GM18951 (cell line): Measurements from ENCODE around the gene SEC14L3.

Source experiments
- POLR2A ChIP-seq: IDR thresholded peaks from 4 replicates; pipeline ENCODE4 v1.6.1; 2011; ENCODE audit warnings: mild to moderate bottlenecking; ENCODE audit not compliant: insufficient read length, insufficient read depth; ENCODE audit errors: extremely low read depth
- in situ Hi-C: fragments of 300-500 bp; cut with MboI; formaldehyde crosslinking; loops from one replicate; pipeline ENCODE4 v1.12.0; 2022; ENCODE audit warnings: low sequenced_read_pairs, mixed read lengths, inconsistent platforms; ENCODE audit not compliant: unreplicated experiment

The SEC14L3 gene

DNA sequence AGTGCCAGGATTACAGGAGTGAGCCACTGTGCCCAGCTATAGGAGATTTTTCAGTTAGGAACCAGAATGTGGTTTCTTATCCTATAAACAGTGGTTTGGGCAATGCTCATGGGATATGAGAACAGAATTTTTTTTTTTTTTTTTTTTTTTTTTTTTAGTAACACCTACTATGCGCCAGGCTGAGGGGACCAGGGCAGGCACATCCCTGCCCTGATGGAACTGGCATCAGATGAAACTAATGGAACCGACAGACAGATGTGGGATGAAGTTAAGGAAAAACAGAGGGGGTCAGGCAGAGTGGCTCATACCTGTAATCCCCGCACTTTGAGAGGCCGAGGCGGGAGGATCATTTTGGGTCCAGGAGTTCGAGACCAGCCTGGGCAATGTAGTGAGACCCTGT, 28.8 kb upstream of the SEC14L3 start:
- in situ Hi-C loops = no loop called here
- no peak for TF ChIP-seq POLR2A

DNA sequence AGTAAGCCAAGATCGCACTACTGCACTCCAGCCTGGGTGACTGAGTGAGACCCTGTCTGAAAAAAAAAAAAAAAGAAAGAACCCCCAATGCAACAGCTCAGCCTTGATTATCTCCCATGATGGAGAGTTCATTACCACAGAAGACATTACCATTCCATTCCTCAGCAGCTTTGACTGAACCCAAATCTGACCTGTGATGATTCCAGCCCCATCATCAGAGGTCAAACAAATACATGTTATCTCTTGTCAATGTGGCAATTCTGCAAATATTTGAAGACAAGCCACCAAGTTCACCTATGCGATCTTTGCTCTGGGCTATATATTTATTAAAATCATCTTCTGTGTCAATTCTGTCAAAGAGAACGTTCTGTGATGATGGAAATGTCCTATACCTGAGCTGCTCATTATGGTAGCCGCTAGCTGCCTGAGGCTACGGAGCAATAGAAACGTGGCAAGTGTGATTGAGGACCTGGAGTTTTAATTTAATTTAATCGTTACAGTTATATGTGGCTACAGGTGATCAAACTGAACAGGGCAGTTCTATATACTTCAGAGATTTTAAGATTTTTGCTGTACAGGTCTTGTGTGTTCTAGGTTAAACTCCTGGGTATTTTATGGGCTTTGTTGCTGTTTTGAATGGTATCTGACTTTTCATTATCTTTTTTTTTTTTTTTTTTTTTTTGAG, 25.8 kb upstream of the SEC14L3 start:
- in situ Hi-C loops = loop anchor here (25.0 kb wide), 1 partner anchor 385 kb away; no protein-coding TSS in a partner anchor

DNA sequence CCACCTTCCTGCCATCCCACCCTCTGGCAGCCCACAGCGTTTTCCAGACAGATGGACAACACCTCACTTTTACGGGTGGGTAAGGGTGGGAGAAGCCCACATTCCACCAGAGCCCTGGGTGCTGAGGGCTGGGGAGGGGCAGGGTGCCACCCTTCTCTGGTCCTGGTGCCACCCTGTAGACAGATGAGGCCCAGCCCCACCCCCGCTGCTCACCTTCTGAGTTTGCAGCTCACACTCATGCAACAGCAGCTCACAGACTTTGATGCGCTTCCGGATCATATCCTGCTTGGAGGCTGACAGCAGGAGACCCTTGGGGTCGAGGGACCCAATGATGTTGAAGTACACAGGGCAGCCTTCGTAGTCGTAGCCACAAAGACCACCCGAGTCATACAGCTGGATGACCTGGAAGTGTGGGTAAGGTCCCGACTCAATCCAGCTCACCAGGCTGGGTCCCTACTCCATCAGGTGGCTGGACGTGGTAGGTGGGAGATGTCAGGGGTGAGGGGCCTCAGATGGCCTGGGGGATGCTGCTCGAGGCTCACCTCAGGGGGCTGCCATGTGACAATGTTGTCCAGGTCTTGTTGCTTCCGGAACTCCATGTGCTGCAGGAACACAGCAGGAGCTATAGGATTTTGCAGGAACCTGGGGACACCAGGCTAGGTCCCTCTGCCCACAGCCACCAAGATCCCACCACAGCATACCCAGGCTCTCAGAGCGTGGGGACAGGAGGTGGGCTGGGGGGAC, 23.4 kb upstream of the SEC14L3 start:
- in situ Hi-C loops = loop anchor here (25.0 kb wide), 1 partner anchor 383 kb away; no protein-coding TSS in a partner anchor
- TF ChIP-seq POLR2A = no peak

More for the DNA sequence above, 25.8 kb upstream of the SEC14L3 start:
- TF ChIP-seq POLR2A = no peak

DNA sequence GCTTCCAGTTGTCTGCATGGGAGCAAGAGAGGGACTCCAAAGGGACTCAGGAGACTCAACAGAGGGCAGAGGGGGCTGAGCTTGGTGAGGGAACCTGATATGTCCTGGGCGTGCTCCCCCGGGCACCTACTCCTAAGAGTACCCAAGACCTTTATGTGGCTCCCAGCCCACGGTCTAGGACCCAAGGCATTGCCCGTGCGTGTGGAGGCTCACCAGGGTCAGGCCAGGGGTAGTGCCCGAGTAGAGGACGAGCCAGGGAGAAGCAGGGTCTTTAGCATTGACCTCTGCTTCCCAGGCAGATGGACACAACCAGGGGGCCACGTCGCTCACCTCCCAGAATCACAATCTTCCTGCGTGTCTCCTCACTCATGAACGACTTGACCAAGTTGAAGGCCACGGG, 20.3 kb upstream of the SEC14L3 start:
- TF ChIP-seq POLR2A = no peak
- in situ Hi-C loops = loop anchor here (25.0 kb wide), 1 partner anchor 380 kb away; no protein-coding TSS in a partner anchor

DNA sequence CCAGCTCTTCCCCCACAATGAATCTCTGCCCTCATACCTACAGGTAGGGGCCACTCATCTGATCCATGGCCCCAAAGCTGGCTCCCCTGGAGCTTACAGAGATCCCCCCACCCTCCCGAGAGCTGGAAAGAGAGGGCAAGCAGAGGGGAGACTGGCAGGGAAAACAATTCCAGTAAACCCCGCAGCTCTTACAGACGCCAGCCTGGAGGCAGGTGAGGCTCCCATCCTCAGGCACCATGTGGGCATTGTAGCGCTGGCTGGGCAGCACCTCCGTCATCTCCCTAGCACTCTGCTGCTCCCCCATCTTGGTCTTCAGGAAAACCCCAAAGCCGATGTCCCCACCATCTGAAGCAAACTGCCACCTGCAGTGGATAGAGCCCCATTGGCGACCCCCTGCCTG, 19.6 kb upstream of the SEC14L3 start:
- no peak for TF ChIP-seq POLR2A
- in situ Hi-C loops = loop anchor here (25.0 kb wide), 1 partner anchor 379 kb away; no protein-coding TSS in a partner anchor

DNA sequence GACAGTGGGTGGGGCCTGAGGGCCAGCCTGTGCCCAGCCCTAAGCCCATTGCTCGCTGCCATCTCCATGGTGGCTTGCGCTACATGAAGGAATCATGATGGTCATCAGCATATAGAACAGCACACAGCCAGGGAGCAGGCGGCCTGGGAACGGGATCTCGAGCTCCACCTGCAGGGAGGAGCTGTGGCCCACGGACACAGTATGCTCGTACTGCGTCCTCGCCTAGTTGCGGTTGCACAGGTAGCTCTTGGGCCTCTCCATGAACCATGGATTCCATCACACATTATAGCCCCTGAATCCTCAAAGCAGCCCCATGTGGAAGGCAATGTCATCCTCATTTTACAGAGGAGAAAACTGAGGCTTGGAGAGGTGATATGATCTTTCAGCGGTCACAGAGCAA, 18.6 kb upstream of the SEC14L3 start:
- in situ Hi-C loops = loop anchor here (25.0 kb wide), 1 partner anchor 378 kb away; no protein-coding TSS in a partner anchor
- TF ChIP-seq POLR2A = no peak

DNA sequence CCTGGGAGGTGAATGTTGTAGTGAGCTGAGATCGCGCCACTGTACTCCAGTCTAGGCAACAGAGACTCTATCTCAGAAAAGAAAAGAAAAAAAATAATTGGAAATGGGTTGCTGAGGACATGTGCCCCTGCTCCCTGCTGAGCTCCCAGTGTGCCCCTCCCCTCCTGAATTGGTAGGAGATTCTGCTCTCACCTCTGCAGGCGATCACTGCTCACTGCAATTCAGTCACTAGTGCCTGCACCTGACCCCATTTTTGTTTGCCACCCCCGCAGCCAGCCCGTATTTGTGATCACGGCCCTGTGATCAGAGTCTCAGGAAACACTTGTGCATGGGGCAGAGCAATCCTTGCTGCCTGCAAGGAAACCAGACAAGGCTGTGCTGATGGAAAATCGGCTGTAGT, 16.3 kb upstream of the SEC14L3 start:
- no peak for TF ChIP-seq POLR2A
- in situ Hi-C loops = loop anchor here (10.0 to 25.0 kb wide), 2 partner anchors 93 to 376 kb away; partner anchors contain the start of gene SEC14L2

GRCh38 chr22:30486661-30487115, 14.9 kb upstream of the SEC14L3 start:
- in situ Hi-C loops = loop anchor here (10.0 to 25.0 kb wide), 2 partner anchors 92 to 374 kb away; partner anchors contain the start of gene SEC14L2
- TF ChIP-seq POLR2A = no peak

GRCh38 chr22:30486118-30486517, 14.3 kb upstream of the SEC14L3 start:
- in situ Hi-C loops = loop anchor here (10.0 to 25.0 kb wide), 2 partner anchors 91 to 374 kb away; partner anchors contain the start of gene SEC14L2

DNA sequence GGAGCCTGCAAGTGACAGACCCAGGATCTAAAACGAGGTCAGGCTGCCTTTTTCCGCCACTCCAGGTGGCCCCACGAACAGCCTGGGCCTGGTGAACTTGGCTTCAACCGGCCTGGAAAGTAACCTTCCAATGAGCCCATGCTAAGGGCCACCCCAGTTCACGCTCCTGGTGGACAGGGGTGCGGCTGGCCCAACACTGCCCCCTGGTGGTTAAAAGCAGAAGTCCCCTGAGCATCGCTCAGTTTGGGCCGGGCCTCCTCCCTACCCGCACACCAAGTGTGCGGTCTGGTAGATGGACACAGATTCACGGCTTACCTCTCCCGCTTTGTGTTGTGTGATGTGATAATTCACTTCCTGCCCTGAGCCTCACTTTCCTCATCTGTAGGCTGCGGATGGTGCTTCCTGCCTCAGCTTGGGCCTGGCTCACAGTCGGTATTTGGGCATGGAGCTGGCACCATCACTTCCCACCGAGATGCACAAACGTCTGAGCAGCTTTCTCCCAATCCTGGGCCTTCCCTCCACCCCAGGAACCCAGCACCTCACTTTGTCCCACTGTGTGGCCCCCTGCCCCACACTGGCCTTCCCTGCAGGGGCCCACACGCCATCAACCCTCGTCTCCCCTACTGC, 13.7 kb upstream of the SEC14L3 start:
- no peak for TF ChIP-seq POLR2A
- in situ Hi-C loops = loop anchor here (10.0 to 25.0 kb wide), 2 partner anchors 91 to 373 kb away; partner anchors contain the start of gene SEC14L2

More at GRCh38 chr22:30486118-30486517, 14.3 kb upstream of the SEC14L3 start:
- TF ChIP-seq POLR2A = no peak

DNA sequence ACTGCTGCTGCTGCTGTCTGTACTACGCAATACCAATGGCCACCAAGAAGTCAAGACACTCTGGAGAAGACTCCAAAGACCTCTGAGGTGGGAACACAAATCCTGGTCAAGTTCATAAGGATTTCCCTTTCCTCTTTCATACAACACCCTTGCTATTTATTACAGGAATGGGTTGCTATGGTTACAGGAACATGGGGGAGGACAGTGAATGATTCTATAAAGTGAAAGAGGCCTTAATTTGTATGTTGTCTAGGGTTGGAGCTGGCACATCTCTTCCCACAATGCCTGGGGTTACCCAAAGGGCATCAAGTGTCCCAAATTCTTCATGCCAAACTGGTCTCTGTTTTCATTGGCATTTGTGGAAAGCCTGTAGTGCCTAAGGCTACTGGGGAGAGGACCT, 11.4 kb upstream of the SEC14L3 start:
- in situ Hi-C loops = loop anchor here (10.0 to 25.0 kb wide), 2 partner anchors 88 to 371 kb away; partner anchors contain the start of gene SEC14L2

GRCh38 chr22:30481711-30482110, 9.9 kb upstream of the SEC14L3 start:
- no peak for TF ChIP-seq POLR2A
- in situ Hi-C loops = loop anchor here (10.0 to 25.0 kb wide), 2 partner anchors 87 to 369 kb away; partner anchors contain the start of gene SEC14L2

More for the DNA sequence above, 11.4 kb upstream of the SEC14L3 start:
- no peak for TF ChIP-seq POLR2A

DNA sequence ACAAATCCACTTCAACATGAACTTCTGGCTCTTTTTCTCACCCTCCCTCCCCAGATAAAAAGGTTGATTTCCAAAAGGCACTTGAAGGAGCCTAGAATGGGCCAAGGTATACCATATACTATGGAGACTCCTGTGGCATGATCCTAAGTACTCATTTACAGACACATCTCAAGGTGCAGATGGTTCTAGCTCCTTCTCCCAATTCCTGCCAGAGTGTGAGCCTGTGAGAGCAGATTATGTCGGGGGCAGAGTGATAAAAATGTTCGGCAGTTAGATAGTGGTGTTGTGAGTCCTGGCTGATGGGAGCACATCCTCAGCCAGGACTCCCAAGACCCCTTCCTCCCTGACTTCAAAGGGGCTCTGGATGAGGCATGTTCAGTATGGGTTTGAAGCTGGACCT, 8.2 kb upstream of the SEC14L3 start:
- no peak for TF ChIP-seq POLR2A
- in situ Hi-C loops = loop anchor here (10.0 to 25.0 kb wide), 2 partner anchors 85 to 368 kb away; partner anchors contain the start of gene SEC14L2
